Stimulated activated naive CD4-positive, alpha-beta T cell treated with Interleukin-2 at 50 U/mL for 16 hours (primary cell): ENCODE measurements around the gene MRLN.
"Not testable (repeated sequence)": the region's sequence is repeated elsewhere in the genome, so short reads cannot be mapped to it uniquely, and the experiment has no call there.

ENCODE experiments used
- DNase-seq: peaks from one replicate; lab custom pipeline; 2025; lab: John Stamatoyannopoulos, UW

Gene MRLN

DNA sequence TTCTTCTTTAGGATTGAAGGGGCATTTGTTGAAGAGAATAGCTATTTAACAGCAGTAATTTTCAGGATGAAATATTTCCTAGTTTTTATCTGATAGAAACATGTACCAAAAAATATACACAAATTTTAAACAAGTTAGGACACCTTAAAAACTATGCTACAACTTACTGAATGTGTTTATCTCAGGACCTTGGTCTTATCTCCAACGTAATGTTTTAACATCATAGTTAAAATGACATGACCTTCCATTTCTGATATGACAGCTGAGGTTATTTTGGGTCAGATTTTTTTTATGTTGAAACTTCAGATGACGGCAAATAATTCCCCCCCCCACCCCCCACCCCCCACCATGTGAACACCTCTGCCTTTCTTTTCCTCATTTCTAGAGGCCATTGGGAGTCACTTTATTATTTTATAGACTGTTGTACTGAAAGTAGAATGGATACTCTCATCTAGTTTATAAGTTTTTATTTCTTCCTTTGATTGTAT, 8.0 kb downstream of the MRLN start:
- no peak for DNase-seq

DNA sequence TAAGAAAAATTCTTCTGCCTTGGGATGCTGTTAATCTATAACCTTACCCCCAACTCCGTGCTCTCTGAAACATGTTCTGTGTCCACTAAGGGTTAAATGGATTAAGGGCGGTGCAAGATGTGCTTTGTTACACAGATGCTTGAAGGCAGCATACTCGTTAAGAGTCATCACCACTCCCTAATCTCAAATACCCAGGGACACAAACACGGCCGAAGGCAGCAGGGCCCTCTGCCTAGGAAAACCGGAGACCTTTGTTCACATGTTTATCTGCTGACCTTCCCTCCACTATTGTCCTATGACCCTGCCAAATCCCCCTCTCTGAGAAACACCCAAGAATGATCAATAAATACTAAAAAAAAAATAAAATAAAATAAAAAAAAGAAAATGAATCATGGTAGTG, 8.5 kb downstream of the MRLN start:
- DNase-seq, result not testable (repeated sequence)

DNA sequence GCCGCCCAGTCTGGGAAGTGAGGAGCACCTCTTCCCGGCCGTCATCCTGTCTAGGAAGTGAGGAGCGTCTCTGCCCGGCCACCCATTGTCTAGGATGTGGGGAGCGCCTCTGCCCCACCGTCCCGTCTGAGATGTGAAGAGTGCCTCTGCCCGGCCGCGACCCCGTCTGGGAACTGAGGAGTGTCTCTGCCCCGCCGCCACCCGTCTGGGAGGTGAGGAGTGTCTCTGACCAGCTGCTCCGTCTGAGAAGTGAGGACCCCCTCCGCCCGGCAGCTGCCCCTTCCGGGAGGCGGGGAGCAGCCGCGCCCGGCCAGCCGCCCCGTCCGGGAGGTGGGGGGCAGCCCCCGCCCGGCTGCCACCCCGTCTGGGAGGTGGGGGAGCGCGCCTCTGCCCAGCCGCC, 9.1 kb downstream of the MRLN start:
- DNase-seq, result not testable (repeated sequence)

DNA sequence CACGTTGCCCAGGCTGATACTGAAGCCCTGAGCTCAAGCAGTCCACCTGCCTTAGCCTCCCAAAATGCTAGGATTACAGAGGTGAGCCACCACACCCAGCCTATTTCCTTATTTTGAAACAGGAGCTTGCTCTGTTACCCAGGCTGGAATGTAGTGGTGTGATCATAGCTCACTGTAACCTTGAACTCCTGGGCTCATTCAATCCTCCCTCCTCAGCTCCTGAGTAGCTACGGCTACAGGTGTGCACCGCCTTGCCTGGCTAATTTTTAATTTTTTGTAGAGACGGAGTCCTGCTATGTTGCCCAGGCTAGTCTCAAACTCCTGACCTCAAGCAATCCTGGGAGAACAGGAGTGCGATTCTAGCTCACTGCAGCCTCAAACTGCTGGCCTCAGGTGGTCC, 11.7 kb downstream of the MRLN start:
- DNase-seq, result no peak

DNA sequence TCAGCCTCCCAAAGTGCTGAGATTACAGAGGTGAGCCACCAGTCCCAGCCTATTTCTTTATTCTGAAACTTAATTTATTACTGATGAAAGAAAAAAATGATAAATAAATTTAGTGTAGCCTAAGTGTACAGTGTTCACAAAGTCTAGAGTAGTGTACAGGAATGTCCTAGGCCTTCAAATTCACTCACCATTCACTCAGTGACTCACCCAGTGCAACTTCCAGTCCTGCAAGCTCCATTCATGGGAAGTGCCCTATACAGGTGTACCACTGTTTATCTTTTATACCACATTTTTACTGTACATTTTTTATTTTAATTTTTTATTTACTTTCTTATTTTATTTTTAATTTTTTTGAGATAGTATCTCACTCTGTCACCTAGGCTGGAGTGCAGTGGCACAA, 12.2 kb downstream of the MRLN start:
- DNase-seq, result no peak

DNA sequence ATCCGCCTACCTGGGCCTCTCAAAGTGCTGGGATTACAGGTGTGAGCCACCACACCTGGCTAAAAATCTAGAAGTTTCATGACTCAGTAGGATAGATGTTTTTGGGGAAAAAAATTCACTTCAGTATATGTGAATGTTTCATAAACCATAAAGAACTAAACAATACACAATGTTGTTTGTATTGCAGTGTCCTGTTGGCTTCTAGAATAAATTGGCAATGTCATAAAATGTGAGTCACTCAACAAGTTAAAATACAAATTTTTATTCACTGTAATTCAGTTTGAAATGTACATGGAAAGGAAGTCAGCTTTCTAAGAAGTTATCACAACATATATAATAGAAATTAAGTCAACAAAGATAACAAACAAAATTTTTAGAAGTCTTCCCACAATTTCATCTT, 16.5 kb downstream of the MRLN start:
- no peak for DNase-seq

DNA sequence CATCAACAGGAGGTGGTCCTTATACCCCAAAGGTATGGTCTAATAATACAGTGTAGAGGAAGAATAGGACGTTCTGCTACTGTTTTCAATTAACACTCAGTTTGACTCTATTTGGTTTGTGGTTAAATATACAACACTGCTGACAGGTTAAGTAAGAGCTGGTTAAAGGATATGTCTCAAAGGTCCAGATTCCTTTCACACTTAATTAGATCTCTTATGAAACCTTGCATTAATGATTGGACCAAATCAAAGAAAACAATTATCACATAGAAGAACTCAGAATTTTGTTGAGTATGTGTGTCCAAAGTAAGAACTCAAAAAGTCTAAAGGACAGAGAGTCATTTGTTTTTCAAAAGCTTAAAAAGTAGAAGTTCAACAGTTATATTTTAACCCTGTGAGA, 18.0 kb downstream of the MRLN start:
- DNase-seq, result no peak

DNA sequence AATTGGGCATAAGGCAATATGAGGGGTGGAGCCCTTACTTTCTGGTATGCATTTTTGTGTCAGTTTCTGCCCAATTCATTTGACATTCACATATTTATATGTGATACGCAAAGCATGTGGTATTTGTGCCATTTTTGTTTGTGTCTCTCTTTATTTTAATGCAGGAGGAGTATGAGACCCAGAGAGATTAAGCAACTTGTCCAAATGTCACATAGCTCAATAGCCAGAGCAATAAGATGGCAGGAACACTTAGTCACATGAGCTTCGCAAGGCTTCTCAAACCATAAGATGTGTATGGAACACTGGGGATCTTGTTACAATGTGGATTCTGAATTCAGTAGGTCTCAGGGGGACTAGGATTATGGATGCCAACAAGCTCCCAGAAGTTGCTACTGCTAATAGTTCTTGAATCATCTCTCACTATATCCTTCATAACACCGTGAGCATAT, 19.2 kb downstream of the MRLN start:
- no peak for DNase-seq

DNA sequence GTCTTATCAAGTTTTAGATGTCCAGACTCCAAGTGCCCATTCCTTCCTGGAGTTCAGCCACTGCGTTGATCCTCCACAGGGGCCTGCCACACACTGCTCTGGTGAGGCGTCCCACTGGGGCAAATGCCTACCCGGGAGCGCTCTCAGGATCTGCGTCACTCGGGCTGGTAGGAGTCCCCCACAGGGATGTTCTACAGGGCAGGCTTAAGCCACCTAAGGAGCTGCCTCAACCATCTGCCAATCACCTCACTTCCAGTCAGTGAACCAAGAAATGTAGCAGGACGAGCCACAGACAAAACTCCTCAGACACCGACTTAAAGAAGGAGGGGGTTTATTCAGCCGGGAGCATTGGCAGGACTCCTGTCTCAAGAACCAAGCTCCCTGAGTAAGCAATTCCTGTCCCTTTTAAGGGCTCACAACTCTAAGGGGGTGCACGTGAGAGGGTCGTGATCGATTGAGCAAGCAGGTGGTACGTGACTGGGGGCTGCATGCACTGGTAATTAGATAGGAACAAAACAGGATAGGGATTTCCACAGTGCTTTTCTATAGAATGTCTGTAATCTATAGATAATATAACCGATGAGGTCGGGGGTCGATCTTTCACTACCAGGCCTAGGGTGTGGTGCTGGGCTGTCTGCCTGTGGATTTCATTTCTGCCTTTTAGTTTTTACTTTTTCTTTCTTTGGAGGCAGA, 19.8 kb downstream of the MRLN start:
- DNase-seq, result not testable (repeated sequence)

DNA sequence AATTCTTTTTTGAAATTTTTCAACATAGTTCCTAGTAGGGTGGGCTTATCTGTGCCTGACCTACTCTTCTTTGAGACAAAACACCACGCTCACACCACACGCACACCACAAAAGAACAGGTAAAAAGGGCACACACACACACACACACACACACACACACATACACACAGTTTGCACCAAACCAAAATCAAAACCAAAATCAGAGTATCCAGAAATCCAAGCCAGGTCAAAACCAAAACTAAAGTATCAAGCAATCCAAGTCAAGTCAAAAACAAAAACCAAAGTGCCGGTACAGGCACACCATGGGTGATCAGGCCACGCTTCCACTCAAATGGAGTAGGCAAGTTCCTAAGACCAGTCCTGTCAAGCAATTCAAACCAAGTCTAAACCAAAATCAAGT, 20.4 kb downstream of the MRLN start:
- not testable (repeated sequence) for DNase-seq

DNA sequence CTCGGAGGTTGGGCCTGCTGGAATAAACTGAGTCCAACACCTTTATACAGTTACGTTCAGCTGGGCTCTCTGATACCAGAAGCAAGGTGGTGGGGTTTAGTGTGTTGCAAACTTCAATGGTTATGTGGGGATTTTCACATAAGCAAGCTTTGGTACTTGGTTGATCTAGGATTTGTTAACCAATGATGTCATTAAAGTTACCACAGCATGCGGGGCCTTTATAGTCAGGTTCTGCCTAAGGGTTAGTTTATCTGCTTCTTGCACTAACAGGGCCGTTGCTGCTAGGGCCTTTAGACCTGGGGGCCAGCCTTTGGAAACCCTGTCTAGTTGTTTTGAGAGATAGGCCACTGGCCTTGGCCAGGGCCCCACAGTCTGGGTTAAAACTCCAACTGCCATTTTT, 24.1 kb downstream of the MRLN start:
- not testable (repeated sequence) for DNase-seq

DNA sequence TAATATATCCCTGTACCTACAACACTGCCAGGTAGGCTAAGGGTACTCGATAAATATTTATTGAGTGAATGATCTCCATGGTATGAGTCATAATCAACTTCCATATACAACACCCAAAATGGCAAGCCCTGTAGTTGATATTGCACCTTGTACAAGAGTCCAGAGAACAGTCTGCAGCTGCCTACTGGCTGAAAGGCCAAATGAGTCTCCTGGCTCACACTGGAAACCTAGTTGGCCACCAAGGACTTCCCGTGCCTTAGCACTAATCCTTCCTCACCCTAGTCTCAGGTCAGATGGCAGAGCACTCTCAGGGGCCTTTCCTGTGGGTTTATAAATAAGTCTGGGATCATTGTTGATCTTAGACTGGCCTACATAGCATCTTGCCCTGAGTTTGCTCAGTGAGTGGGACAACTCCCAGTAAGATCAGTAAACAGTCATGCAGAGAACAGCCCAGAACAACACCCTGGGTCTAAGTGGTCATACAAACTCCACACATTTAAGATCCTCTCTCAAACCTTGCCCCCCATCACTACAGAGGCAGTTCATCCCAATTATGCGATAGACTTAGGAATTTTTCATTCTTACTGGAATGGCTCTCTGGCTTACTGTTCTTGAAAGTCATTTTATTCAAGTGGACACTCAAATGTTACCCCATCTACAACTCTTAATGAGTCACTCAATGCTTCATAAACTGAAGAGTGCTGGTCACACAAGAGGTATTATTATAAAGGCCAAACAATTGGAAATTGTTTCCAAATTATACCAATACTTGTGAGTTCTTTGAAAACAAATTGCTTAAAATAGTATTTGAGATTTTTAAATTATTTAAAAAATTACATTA, 28.9 kb downstream of the MRLN start:
- DNase-seq, result no peak

DNA sequence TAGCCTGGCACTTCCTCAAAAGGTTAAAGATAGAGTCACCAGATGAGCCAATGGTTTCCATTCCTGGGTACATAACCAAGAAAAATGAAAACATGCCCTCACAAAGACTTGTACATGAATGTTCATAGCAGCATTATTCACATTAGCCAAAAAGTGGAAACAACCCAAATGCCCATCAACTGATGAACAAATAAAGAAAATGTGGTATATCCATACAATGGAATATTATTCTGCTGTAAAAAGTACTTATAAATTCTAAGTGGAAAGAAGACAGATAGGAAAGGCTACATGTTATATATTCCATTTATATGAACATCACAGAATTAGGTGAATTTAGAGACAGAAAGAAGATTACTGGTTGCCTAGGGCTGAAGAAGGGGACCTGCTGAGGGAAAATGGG, 32.9 kb downstream of the MRLN start:
- DNase-seq, result no peak

DNA sequence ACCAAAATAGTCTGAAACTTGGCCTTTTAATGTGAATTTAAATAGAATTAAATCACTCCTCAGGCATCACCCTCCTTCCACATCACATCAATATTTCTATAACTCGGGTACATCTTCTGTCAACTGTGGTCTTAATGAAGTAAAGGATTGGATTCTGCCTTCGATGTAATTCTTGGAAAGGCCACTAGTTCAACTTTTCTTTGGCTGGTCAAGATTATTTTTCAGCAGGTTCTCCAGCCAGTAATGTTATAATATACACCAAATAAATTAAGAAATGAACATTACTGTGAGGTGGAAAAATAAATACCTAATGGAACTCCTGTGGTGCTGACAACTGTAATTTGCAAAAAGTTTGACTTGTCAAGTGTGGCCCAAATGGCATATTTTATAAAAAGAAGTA, 33.9 kb downstream of the MRLN start:
- no peak for DNase-seq

DNA sequence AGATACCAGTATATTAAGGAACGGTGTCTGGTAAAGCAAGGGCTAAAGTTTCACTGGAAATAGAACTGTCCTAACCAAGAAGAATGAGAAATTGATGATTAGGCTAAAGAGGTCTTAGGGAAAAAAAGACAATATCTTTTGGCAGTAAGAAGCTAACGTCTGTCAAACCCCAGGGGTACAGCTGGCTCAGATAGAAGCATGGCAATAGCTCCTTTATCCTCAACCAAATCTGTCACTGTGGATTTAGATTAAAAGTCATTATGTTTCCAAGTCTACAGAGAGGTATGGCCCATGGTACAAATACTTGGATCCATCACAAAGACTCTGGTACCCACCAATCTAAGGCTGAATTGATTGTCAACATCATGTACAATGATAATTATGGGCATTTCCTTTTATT, 35.0 kb downstream of the MRLN start:
- no peak for DNase-seq

DNA sequence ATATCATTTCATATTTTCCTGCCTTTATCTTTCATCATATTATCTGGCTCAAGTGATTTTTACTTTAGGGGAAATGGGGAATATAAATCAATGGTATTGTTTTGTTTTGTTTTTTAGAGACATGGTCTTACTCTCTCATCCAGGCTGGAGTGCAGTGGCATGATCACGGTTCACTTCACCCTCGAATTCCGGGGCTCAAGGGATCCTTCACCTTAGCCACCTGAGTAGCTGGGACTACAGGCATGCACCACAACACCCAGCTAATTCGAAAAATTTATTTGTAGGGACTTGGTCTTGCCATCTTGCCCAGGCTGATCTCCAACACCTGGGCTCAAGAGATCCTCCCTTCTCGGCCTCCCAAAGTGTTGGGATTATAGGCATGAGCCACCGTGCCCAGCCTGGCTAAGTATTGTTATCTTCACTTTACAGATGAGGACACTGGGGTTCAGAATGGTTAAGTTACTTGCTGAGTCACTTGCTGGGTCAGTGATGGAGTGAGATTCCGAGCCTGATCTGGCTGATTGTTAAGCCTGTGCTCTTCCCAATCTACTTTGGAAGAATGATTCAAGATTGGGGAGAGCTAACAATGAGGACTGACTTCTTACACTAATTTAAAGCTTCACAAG, 39.9 kb downstream of the MRLN start:
- no peak for DNase-seq

DNA sequence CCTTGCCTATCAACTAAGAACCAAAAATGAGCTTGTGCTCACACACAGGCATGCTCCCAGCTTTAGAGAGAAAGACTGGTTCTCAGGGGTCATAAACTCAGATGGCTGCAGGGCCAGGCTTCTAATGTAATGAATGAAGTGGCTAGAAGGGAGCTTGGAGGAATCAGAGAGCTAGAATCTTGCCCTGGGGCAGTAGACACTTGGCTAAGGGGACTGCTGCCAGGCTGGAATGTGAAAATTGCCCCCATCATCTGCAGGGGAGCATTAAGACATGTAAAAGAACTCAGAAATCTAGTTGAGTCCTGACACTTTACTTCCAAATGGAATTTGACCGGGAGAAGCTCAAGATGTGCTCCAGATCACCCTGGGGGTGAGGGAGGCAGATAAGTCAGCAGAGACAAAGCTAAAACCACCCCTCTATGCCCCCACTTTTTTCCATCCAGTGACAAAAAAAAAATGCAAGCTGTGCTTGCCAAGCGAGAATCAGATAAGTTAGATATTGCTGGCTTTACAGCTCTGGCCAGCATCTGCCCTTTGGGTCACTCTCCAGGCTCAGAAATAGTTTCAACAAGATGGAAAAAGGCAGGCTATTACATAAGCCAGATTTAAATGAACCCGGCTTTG, 41.3 kb downstream of the MRLN start:
- DNase-seq, result no peak

DNA sequence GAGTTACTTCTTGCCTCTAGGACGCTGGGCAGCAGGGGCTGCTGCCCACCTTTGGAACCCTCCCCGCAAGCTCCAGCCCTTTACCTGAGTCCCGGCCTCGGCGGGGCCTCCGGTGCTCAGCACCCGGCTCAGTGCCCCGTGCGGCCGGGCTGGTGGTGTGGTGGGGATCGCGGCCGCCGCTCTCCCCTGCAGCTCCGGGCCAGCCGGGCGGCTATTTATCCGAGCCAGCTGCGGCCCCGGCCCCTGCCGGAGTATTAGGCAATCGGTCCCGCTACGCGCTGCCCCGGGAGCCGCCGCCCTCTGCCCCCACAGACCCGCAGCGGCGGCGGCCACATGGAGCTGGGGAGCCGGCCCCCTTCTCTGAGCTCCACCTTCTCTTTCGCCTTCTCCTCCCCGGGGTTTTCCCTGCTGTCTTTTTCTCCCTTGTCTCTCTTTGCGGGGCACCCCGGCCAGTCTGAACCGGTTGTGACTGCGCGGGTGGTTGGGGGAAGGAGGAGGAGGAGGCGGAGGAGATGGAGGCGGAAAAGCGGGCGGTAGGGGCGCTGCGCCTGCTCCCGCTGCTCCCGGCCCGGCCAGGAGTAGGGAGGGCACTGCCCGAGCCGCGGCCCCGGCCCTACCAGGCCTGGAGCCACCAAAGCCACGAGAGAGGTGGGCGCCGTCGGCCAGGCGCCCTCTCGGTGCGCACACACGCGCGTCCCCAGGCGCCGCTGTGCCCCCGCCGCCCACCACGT, 43.7 kb downstream of the MRLN start, which contains the start of gene SLC16A9:
SLC16A9 (minus strand) TSS at position 456 of the 731 bp plus-strand sequence. CDS start 25,559 bp downstream, outside the sequence.
- peak; percentile 7 for DNase-seq

DNA sequence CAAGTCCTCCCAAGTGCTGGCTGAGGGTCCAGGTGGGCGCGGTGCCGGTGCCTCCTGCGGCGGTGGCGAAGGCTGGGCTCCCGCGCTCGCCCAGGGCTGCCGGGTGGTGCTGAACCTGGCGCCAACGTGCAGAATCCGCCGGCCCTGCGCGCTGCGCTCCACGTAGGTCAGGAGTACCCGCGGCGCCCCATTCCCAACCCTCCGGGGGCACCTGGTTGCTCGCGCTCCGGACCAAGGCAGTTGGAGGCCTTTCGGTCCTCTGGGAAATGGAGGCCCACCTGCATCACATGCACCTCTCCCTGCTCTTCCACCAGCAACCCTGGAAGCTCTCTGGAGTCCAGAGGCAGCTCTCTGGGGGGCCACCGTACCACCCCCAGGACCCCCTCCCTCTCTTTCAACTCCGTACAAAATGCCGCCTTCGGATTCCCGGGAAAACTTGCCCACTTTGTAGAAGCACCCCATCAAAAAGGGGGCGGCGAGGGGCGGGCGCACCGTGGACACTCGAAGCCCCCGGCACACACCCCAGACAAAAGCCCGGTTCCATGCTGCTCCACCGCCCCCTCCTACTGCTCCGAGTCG, 44.4 kb downstream of the MRLN start:
- DNase-seq, result no peak

DNA sequence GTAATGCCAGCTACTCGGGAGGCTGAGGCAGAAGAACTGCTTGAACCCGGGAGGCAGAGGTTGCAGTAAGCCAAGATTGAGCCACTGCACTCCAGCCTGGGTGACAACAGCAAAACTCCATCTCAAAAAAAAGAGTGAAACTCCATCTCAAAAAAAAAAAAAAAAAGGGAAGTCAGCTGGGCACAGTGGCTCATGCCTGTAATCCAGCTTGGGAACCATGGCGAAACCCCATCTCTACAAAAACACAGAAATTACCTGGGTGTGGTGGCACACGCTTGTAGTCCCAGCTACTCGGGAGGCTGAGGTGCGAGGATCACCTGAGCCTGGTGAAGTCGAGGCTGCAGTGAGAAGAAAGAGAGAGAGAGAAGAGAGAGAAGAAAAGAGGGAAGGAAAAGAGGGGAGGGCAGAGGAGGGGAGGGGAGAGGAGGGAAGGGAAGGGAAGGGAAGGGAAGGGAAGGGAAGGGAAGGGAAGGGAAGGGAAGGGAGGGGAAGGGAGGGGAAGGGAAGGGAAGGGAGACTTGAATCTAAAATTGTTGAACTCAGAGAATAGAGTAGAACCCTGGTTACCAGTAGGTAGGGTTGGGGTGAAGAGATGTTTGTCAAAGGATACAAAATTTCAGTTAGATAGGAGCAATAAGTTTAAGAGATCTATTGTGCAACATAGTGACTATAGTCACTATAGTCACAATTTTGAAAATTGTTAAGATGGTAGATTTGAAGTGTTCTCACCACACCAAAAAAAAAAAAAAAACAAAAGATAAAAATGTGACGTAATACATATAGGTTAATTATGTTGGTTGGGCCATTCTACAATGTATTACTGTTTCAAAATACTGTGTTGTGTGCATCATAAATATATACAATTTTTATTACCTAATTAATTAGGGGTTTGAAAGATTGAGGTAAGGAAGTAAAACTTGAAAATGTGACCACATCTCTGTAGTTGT, 46.1 kb downstream of the MRLN start:
- DNase-seq, result no peak
